Thyroid gland (tissue), 4 donors: Measurements from ENCODE around the gene ADCY9. TPM values are rescaled to one million over a fixed set of nuclear protein-coding genes. Genes with fewer than 3 reads are reported as not detected.
A peak's percentile ranks its signal among the peaks of the same experiment; 100 is the strongest.

Source experiments
- DNase-seq, 2 donors: peaks; one replicate each; pipeline ENCODE4 v3.0.0-alpha.2; 2019
- H3K27ac ChIP-seq, 3 donors: fragments of 200-600 bp; sonication (generic); 1 replicate in 2 of 3; 2 replicates in 1 of 3; pipeline ENCODE4 v1.5.1; 2016 to 2019; ENCODE audit warnings: mild to moderate bottlenecking in 1 of 3, moderate library complexity in 1 of 3
- H3K27me3 ChIP-seq: fragments of 200-600 bp; sonication (generic); one replicate; pipeline ENCODE4 v1.5.1; 2019
- H3K36me3 ChIP-seq, 2 donors: fragments of 200-600 bp; sonication (generic); one replicate each; pipeline ENCODE4 v1.5.1; 2016 to 2019
- H3K4me1 ChIP-seq, 2 donors: fragments of 200-600 bp; sonication (generic); one replicate each; pipeline ENCODE4 v1.5.1; 2017 to 2019
- H3K4me3 ChIP-seq, 3 donors: fragments of 200-600 bp; sonication (generic); replicated peaks in 1 of 3; 1 replicate in 2 of 3; 2 replicates in 1 of 3; pipeline ENCODE4 v1.5.1; 2016; ENCODE audit warnings: mild to moderate bottlenecking in 1 of 3
- H3K9me3 ChIP-seq: fragments of 200-600 bp; sonication (generic); one replicate; pipeline ENCODE4 v1.5.1; 2017
- POLR2A ChIP-seq, 2 donors: fragments of 450-650 bp; IDR thresholded peaks; one replicate each; pipeline ENCODE4 v1.6.1; 2017; ENCODE audit warnings: antibody characterized with exemption in 2 of 2, mild to moderate bottlenecking in 2 of 2, moderate library complexity in 1 of 2
- WGBS, 2 donors: methylation state at CpG; one replicate each; pipeline ENCODE4 v1.1.5; 2017; 5-methylcytosine and 5-hydroxymethylcytosine counted together
- intact Hi-C: fragments of 100-400 bp; cut with DNase I; formaldehyde crosslinking; loops from one replicate; pipeline ENCODE4 v1.15.1; 2023
- total RNA-seq, 4 donors: library from RNA; depleted of rRNA; stranded (reverse); fragments of >200 nt; gene quantifications; one replicate each; pipeline ENCODE4 v1.2.3, GENCODE V29; 2016
- TF ChIP-seq, protein P1 (sequence below), 6 experiments: fragments of 200-600 bp in 3 of 6; fragments of 450-650 bp in 3 of 6; sonication (generic) in 3 of 6; IDR thresholded peaks; one replicate each; pipeline ENCODE4 v1.5.1; 2016 to 2019; ENCODE audit warnings: antibody characterized with exemption in 6 of 6, mild to moderate bottlenecking in 2 of 6, inconsistent platforms in 1 of 6, moderate library complexity in 1 of 6

Gene ADCY9
- total RNA-seq, 4 donors from 2014 or later, result 61.4 to 123 (median 94.1) TPM

DNA sequence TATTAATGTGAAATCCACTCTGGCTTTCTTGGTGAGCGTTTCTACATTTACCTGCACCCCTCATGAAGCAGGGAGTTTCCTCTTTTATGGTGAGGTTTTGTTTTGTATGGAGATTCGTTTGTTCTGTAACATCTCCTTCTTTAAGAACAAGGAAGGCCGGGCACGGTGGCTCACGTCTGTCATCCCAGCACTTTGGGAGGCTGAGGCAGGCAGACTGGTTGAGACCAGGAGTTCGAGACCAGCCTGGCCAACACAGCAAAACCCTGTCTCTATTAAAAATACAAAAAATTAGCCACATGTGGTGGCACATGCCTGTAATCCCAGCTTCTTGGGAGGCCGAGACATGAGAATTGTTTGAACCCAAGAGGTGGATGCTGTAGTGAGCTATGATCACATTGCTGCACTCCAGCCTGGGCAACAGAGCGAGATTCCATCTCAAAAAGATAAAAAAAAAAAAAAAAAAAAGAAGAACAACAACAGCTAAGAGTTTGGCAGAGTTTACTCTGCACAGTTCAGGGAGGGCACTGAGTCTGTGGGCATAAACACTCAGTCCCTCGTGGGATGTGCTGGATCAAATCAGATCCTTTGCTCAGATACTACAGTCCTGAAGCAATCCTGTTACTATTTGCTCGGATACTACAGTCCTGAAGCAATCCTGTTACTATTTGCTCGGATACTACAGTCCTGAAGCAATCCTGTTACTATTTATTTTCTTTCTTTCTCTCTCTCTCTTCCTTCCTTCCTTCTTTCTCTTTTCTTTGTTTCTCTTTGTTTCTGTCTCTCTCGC is 28.9 kb downstream of the ADCY9 start:
- no peaks in the 10 kb centered on the region for H3K36me3 ChIP-seq
- H3K9me3 ChIP-seq, result no peaks in the 10 kb centered on the region
- peaks cover 58 to 63% of the 10 kb centered on the region in 2 donors for H3K4me1 ChIP-seq
- H3K4me3 ChIP-seq, result no peak overlapping the region
- no peak for DNase-seq
- H3K27ac ChIP-seq, result peak overlapping the region; percentile 37 to 84 (median 54)
- 68 to 71% methylated on average over 12 of the region's 12 CpGs for WGBS, 2 donors
- intact Hi-C loops, result no loop called here
- TF ChIP-seq POLR2A (IDR thresholded peaks at IDR 0.05), result no peak
- no peaks in the 10 kb centered on the region for H3K27me3 ChIP-seq

DNA sequence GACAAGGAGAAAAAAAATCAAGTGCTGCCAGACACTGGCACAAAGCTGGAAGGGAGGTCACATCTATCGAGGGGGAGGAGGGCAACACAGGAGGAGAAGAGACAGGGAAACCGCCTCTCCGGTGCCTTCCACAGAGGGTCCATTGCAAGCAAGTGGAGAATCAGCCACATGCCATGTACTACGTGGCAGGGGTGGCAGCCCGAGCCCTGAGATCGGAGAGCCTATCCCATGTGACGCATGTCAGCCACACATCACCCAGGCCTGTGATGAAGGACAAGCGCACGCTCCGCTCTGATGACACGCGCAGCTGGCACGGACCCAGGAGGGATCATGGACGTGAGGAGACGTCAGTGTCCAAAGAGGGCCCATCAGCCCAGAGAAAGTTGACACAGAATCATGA is 30.1 kb downstream of the ADCY9 start:
- 91 to 93% methylated on average over 13 to 15 of the region's 15 CpGs for WGBS, 2 donors
- H3K4me1 ChIP-seq, result peaks cover 60 to 68% of the 10 kb centered on the region in 2 donors

DNA sequence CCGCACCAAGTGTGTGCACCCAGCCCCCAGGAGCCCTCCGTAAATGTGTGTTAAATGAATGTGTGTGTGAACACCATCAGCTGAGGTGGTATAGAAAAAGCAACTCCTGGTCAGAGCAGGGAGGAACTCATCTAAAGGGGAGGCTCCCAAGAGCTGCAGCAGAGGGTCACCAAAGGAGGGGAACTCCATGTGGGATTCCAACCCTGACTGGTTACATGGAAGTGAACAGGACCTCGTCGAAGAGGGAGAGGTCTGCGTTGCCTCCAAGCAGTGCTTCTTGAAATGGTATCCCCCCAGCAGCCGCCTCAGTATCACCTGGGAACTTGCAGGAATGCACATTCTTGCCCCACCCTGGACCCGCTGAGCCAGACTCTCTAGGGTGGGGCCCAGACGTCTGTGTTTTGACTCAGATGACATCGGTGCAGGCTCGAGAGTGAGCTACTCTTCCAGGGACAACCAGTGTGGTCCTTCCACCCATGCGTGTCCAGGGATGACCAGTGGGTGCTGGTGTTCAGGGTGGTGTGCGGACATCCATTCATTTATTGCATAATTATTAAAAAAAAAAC is 30.8 kb downstream of the ADCY9 start:
- H3K4me1 ChIP-seq, result peaks cover 60 to 68% of the 10 kb centered on the region in 2 donors
- H3K4me3 ChIP-seq, result no peak overlapping the region
- DNase-seq, result peak in 1 of 2 donors; percentile 46
- intact Hi-C loops, result no loop called here
- WGBS, 2 donors, result 71% methylated on average over 11 to 12 of the region's 12 CpGs
- H3K36me3 ChIP-seq, result no peaks in the 10 kb centered on the region
- H3K27me3 ChIP-seq, result no peaks in the 10 kb centered on the region
- TF ChIP-seq POLR2A (IDR thresholded peaks at IDR 0.05), result no peak
- TF ChIP-seq, protein P1, sequence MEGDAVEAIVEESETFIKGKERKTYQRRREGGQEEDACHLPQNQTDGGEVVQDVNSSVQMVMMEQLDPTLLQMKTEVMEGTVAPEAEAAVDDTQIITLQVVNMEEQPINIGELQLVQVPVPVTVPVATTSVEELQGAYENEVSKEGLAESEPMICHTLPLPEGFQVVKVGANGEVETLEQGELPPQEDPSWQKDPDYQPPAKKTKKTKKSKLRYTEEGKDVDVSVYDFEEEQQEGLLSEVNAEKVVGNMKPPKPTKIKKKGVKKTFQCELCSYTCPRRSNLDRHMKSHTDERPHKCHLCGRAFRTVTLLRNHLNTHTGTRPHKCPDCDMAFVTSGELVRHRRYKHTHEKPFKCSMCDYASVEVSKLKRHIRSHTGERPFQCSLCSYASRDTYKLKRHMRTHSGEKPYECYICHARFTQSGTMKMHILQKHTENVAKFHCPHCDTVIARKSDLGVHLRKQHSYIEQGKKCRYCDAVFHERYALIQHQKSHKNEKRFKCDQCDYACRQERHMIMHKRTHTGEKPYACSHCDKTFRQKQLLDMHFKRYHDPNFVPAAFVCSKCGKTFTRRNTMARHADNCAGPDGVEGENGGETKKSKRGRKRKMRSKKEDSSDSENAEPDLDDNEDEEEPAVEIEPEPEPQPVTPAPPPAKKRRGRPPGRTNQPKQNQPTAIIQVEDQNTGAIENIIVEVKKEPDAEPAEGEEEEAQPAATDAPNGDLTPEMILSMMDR (IDR thresholded peaks at IDR 0.05), result no peak
- peak overlapping the region in 2 of 3 donors; percentile 55 to 84 for H3K27ac ChIP-seq
- no peaks in the 10 kb centered on the region for H3K9me3 ChIP-seq

More for the DNA sequence above, 30.1 kb downstream of the ADCY9 start:
- intact Hi-C loops, result no loop called here
- no peak for TF ChIP-seq POLR2A (IDR thresholded peaks at IDR 0.05)
- TF ChIP-seq, protein P1 (IDR thresholded peaks at IDR 0.05), result no peak
- H3K4me3 ChIP-seq, result no peak overlapping the region
- DNase-seq, result no peak
- H3K27me3 ChIP-seq, result no peaks in the 10 kb centered on the region
- no peaks in the 10 kb centered on the region for H3K9me3 ChIP-seq
- H3K36me3 ChIP-seq, result no peaks in the 10 kb centered on the region
- H3K27ac ChIP-seq, result peak overlapping the region in 2 of 3 donors; percentile 55 to 84

DNA sequence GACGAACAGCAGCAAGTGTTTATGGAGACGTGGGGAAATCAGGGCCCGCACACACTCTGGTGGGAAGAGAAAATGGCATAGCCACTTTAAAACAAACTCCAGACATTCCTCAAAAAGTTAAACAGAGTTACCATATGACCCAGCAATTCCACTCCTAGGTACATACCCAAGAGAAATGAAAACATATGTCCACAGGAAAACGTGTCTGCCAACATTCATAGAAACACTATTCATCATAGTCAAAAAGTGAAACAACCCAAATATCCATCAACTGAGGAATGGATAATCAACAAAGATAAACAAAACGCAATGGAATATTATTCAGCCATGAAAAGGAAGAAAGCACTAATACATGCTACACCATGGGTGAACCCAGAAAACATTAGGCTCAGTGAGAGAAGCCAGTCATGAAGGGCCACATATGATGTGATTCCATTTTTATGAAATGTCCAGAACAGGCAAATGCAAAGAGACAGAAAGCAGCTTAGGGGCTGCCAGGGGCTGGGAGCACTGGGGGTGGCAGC is 32.8 kb downstream of the ADCY9 start:
- TF ChIP-seq, protein P1 (IDR thresholded peaks at IDR 0.05), result no peak

DNA sequence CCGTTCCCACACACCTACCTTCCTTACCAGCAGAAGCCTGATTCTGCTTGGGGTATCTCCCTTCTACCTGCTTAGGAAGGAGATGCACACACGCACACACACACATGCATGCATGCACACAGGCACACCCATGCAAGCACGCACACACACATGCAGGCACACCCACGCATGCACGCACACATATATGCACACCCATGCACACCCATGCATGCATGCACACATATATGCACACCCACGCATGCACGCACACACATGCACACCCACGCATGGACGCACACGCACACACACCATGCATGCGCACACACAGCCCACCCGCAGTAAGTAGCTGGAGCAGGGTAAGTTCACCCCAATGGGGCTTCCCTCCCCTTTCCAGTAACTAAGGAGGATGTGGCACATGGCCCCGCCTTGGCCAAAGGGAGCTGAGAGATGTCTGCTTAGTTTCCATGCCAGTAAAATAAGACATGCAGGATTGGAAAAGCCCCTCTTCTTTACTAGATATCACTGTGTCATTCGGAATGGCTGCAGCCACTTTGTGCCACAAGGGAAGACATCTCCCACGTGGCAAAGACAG is 33.7 kb downstream of the ADCY9 start:
- no peak overlapping the region for H3K4me3 ChIP-seq
- WGBS, 2 donors, result 93 to 95% methylated on average over 15 of the region's 15 CpGs
- no peaks in the 10 kb centered on the region for H3K36me3 ChIP-seq
- peak overlapping the region in 1 of 3 donors; percentile 70 for H3K27ac ChIP-seq
- intact Hi-C loops, result no loop called here
- H3K27me3 ChIP-seq, result no peaks in the 10 kb centered on the region
- H3K4me1 ChIP-seq, result peaks cover 42 to 52% of the 10 kb centered on the region in 2 donors
- no peak for TF ChIP-seq POLR2A (IDR thresholded peaks at IDR 0.05)
- TF ChIP-seq, protein P1 (IDR thresholded peaks at IDR 0.05), result no peak
- no peak for DNase-seq
- no peaks in the 10 kb centered on the region for H3K9me3 ChIP-seq

More for the DNA sequence above, 32.8 kb downstream of the ADCY9 start:
- Histone ChIP-seq H3K4me3 (no peak overlapping the region), H3K27ac (no peak overlapping the region), H3K27me3 (no peaks in the 10 kb centered on the region), H3K4me1 (peaks cover 50 to 56% of the 10 kb centered on the region in 2 donors), H3K9me3 (no peaks in the 10 kb centered on the region), H3K36me3 (no peaks in the 10 kb centered on the region)
- WGBS, 2 donors, result 93 to 95% methylated on average over 5 of the region's 5 CpGs
- DNase-seq, result no peak
- intact Hi-C loops, result no loop called here
